H1 (cell line): ENCODE data around the gene NRP2. TPM values are rescaled to one million over a fixed set of nuclear protein-coding genes. Genes with fewer than 3 reads are reported as not detected.
A peak's percentile ranks its signal among the peaks of the same experiment; 100 is the strongest.

ENCODE experiments used
- CTCF ChIA-PET: fragments of 300-600 bp; sonication (Branson Sonifier 250); formaldehyde crosslinking; loops from one replicate; lab custom pipeline; 2021; ENCODE audit not compliant: partially characterized antibody; lab: Charles Lee
- POLR2A ChIA-PET: fragments of 300-600 bp; sonication (Branson Sonifier 250); formaldehyde crosslinking; loops from one replicate; lab custom pipeline; 2021; ENCODE audit warnings: inconsistent platforms; ENCODE audit not compliant: partially characterized antibody; lab: Charles Lee
- DNase-seq, 2 experiments: peaks; one replicate each; pipeline versions ENCODE4 v3.0.0 to v3.0.0-alpha.2; 2010 to 2022; ENCODE audit warnings: low spot score in 2 of 2, low read depth in 1 of 2, mixed read lengths in 1 of 2
- FAIRE-seq: peaks from 2 replicates; lab custom pipeline; 2011; peaks lifted over from hg19 to GRCh38; lab: Jason Lieb, UNC
- H2AFZ ChIP-seq: 2 replicates; pipeline ENCODE4 v1.8.1; 2012; ENCODE audit warnings: low read length, inconsistent platforms
- H2AK5ac ChIP-seq: 2 replicates; pipeline ENCODE4 v1.6.1; 2013; ENCODE audit warnings: low read depth, low read length
- H2BK120ac ChIP-seq: replicated peaks from 2 replicates; pipeline ENCODE3; 2013; ENCODE audit warnings: low read depth, low read length, inconsistent platforms
- H2BK12ac ChIP-seq: 2 replicates; pipeline ENCODE4 v1.6.1; 2013; ENCODE audit warnings: low read depth, low read length
- H2BK15ac ChIP-seq: 2 replicates; pipeline ENCODE4 v1.6.1; 2013; ENCODE audit warnings: low read length
- H2BK20ac ChIP-seq: 2 replicates; pipeline ENCODE4 v1.6.1; 2013; ENCODE audit warnings: low read length
- H2BK5ac ChIP-seq: 2 replicates; pipeline ENCODE4 v1.6.1; 2013; ENCODE audit warnings: low read depth, low read length
- H3K14ac ChIP-seq: 2 replicates; pipeline ENCODE4 v1.6.1; 2013; ENCODE audit warnings: inconsistent platforms; ENCODE audit not compliant: insufficient read length
- H3K18ac ChIP-seq: 2 replicates; pipeline ENCODE4 v1.6.1; 2013; ENCODE audit warnings: low read length; ENCODE audit errors: extremely low read depth
- H3K23ac ChIP-seq: 2 replicates; pipeline ENCODE4 v1.6.1; 2013; ENCODE audit warnings: inconsistent platforms; ENCODE audit not compliant: insufficient read length
- H3K23me2 ChIP-seq: 2 replicates; pipeline ENCODE4 v1.6.1; 2013; ENCODE audit warnings: low read depth, low read length
- H3K27ac ChIP-seq: 2 replicates; pipeline ENCODE4 v1.6.1; 2011; ENCODE audit warnings: low read depth, low read length, inconsistent platforms
- H3K27me3 ChIP-seq, 4 experiments: replicated peaks in 1 of 4; 1 replicate in 1 of 4; 2 replicates in 3 of 4; pipeline versions ENCODE4 v1.6.1 to v1.8.1; 2011 to 2013; ENCODE audit warnings: low read length in 3 of 4, mild to moderate bottlenecking in 3 of 4, inconsistent platforms in 2 of 4, mixed read lengths in 2 of 4, moderate library complexity in 1 of 4; ENCODE audit not compliant: control insufficient read depth in 3 of 4, insufficient read depth in 3 of 4; ENCODE audit errors: extremely low read depth in 1 of 4
- H3K36me3 ChIP-seq, 4 experiments: 2 replicates each; pipeline versions ENCODE4 v1.6.1 to v1.8.1; 2011 to 2013; ENCODE audit warnings: mild to moderate bottlenecking in 4 of 4, low read length in 3 of 4, moderate library complexity in 2 of 4, control low read depth in 1 of 4, inconsistent platforms in 1 of 4; ENCODE audit not compliant: insufficient read depth in 4 of 4, control insufficient read depth in 2 of 4
- H3K4ac ChIP-seq: replicated peaks from 2 replicates; pipeline ENCODE3; 2013; ENCODE audit warnings: low read length, low read depth, mixed read lengths, inconsistent platforms; ENCODE audit not compliant: insufficient read length
- H3K4me1 ChIP-seq, 4 experiments: replicated peaks in 1 of 4; 1 replicate in 1 of 4; 2 replicates in 3 of 4; pipeline versions ENCODE4 v1.6.1 to v1.8.1; 2011 to 2013; ENCODE audit warnings: low read length in 3 of 4, inconsistent platforms in 2 of 4, mixed read lengths in 1 of 4; ENCODE audit not compliant: insufficient read depth in 4 of 4, control insufficient read depth in 3 of 4
- H3K4me2 ChIP-seq, 2 experiments: 2 replicates each; pipeline versions ENCODE4 v1.6.1 to v1.8.1; 2011 to 2013; ENCODE audit warnings: low read depth in 2 of 2, low read length in 2 of 2, control low read depth in 1 of 2, inconsistent platforms in 1 of 2, mild to moderate bottlenecking in 1 of 2; ENCODE audit not compliant: insufficient read depth in 1 of 2
- H3K4me3 ChIP-seq, 4 experiments: fragments of 200-600, 300-600 bp in 1 of 4; sonication (generic), shearing (Covaris generic), sonication (Bioruptor Twin) in 1 of 4; 2 replicates each; pipeline versions ENCODE4 v1.5.1 to v1.8.1; 2011 to 2016; ENCODE audit warnings: low read length in 4 of 4, low read depth in 3 of 4, control low read depth in 2 of 4, inconsistent platforms in 2 of 4, mild to moderate bottlenecking in 2 of 4, mixed read lengths in 1 of 4, moderate library complexity in 1 of 4; ENCODE audit not compliant: insufficient read depth in 2 of 4; ENCODE audit errors: extremely low read depth in 1 of 4
- H3K56ac ChIP-seq: replicated peaks from 2 replicates; pipeline ENCODE3; 2013; ENCODE audit warnings: low read depth, mild to moderate bottlenecking, mixed read lengths, low read length, inconsistent platforms; ENCODE audit not compliant: insufficient read length
- H3K79me1 ChIP-seq: 2 replicates; pipeline ENCODE4 v1.6.1; 2013; ENCODE audit warnings: low read depth, low read length, control low read depth
- H3K79me2 ChIP-seq, 2 experiments: 2 replicates each; pipeline versions ENCODE4 v1.6.1 to v1.8.1; 2012 to 2013; ENCODE audit warnings: low read length in 2 of 2, mild to moderate bottlenecking in 2 of 2, inconsistent platforms in 1 of 2; ENCODE audit not compliant: insufficient read depth in 2 of 2, control insufficient read depth in 1 of 2
- H3K9ac ChIP-seq, 4 experiments: replicated peaks in 1 of 4; 1 replicate in 1 of 4; 2 replicates in 3 of 4; pipeline versions ENCODE4 v1.6.1 to v1.8.1; 2011 to 2013; ENCODE audit warnings: low read depth in 3 of 4, low read length in 3 of 4, control low read depth in 2 of 4, mild to moderate bottlenecking in 2 of 4, moderate library complexity in 2 of 4, inconsistent platforms in 1 of 4; ENCODE audit errors: extremely low read depth in 1 of 4
- H3K9me3 ChIP-seq, 2 experiments: 2 replicates each; pipeline versions ENCODE4 v1.6.1 to v1.8.1; 2012 to 2013; ENCODE audit warnings: mild to moderate bottlenecking in 2 of 2, moderate library complexity in 2 of 2, control low read depth in 1 of 2, inconsistent platforms in 1 of 2, low read depth in 1 of 2, low read length in 1 of 2, mixed read lengths in 1 of 2; ENCODE audit not compliant: insufficient read depth in 2 of 2
- H4K20me1 ChIP-seq, 2 experiments: replicated peaks in 1 of 2; 2 replicates each; pipeline versions ENCODE3 to v1.8.1; 2011 to 2013; ENCODE audit warnings: inconsistent platforms in 2 of 2, low read length in 2 of 2, mild to moderate bottlenecking in 1 of 2; ENCODE audit not compliant: insufficient read depth in 2 of 2, control insufficient read depth in 1 of 2
- H4K5ac ChIP-seq: 2 replicates; pipeline ENCODE4 v1.6.1; 2013; ENCODE audit warnings: low read length, low read depth, mixed read lengths, inconsistent platforms; ENCODE audit not compliant: insufficient read length
- H4K8ac ChIP-seq: 2 replicates; pipeline ENCODE4 v1.8.0; 2013; ENCODE audit warnings: mild to moderate bottlenecking, moderate library complexity, low read length, inconsistent platforms; ENCODE audit not compliant: insufficient read depth; ENCODE audit errors: extremely low read depth
- H4K91ac ChIP-seq: replicated peaks from 2 replicates; pipeline ENCODE3; 2013; ENCODE audit warnings: low read length, mixed read lengths, inconsistent platforms; ENCODE audit not compliant: insufficient read length
- ASH2L ChIP-seq: fragments of 200-600, 300-600 bp; sonication (generic); IDR thresholded peaks from one replicate; pipeline ENCODE4 v1.7.1; 2017; ENCODE audit warnings: low read length
- ATF3 ChIP-seq: IDR thresholded peaks from 2 replicates; pipeline ENCODE4 v1.6.1; 2011; ENCODE audit warnings: low read depth, mild to moderate bottlenecking, low read length; ENCODE audit not compliant: insufficient read depth
- BACH1 ChIP-seq: IDR thresholded peaks from 2 replicates; pipeline ENCODE4 v1.6.1; 2012; ENCODE audit warnings: low read length, improper control_type of control experiment
- BRCA1 ChIP-seq: IDR thresholded peaks from 2 replicates; pipeline ENCODE4 v1.6.1; 2012; ENCODE audit warnings: low read depth, low read length, improper control_type of control experiment
- CEBPB ChIP-seq: IDR thresholded peaks from 2 replicates; pipeline ENCODE4 v1.6.1; 2012; ENCODE audit warnings: low read depth, low read length
- E2F6 ChIP-seq: IDR thresholded peaks from 2 replicates; pipeline ENCODE4 v1.6.1; 2012; ENCODE audit warnings: inconsistent platforms
- MAX ChIP-seq: IDR thresholded peaks from 2 replicates; pipeline ENCODE4 v1.6.1; 2012; ENCODE audit warnings: inconsistent platforms
- PHF8 ChIP-seq: fragments of 200-600 bp; sonication (generic); conservative IDR thresholded peaks from 2 replicates; pipeline ENCODE4 v1.7.1; 2012; ENCODE audit warnings: low read depth, mild to moderate bottlenecking, inconsistent platforms, low read length, moderate library complexity
- POLR2A ChIP-seq, 2 experiments: IDR thresholded peaks; 1 replicate in 1 of 2; 2 replicates in 1 of 2; pipeline ENCODE4 v1.6.1; 2011; ENCODE audit warnings: low read depth in 2 of 2, low read length in 2 of 2, mild to moderate bottlenecking in 2 of 2; ENCODE audit errors: control extremely low read depth in 1 of 2
- RBBP5 ChIP-seq: IDR thresholded peaks from 2 replicates; pipeline ENCODE4 v1.7.1; 2012; ENCODE audit warnings: low read depth, mild to moderate bottlenecking, inconsistent platforms, low read length, moderate library complexity, borderline replicate concordance
- SIN3A ChIP-seq, 2 experiments: IDR thresholded peaks in 1 of 2; conservative IDR thresholded peaks in 1 of 2; 2 replicates each; pipeline ENCODE4 v1.6.1; 2011 to 2012; ENCODE audit warnings: low read length in 2 of 2, improper control_type of control experiment in 1 of 2, low read depth in 1 of 2, mild to moderate bottlenecking in 1 of 2
- TBP ChIP-seq: IDR thresholded peaks from 2 replicates; pipeline ENCODE4 v1.6.1; 2011; ENCODE audit warnings: low read depth, low read length, improper control_type of control experiment
- ZNF274 ChIP-seq: IDR thresholded peaks from 2 replicates; pipeline ENCODE4 v1.7.0; 2012; ENCODE audit warnings: low read length, borderline replicate concordance; ENCODE audit errors: extremely low read depth
- WGBS, 2 experiments: shearing (Covaris generic) in 1 of 2; methylation state at CpG; one replicate each; pipeline versions ENCODE4 v1.1.6 to v1.1.7; 2013 to 2015; ENCODE audit warnings: low lambda C conversion rate in 2 of 2, mixed read lengths in 2 of 2, inconsistent platforms in 1 of 2, low coverage in 1 of 2, missing lambda C conversion rate in 1 of 2; ENCODE audit not compliant: insufficient replicate concordance in 2 of 2, insufficient coverage in 1 of 2, insufficient read length in 1 of 2; ENCODE audit errors: extremely low coverage in 1 of 2, missing lambda C conversion rate in 1 of 2; 5-methylcytosine and 5-hydroxymethylcytosine counted together
- polyA plus RNA-seq, 7 experiments: library from polyadenylated mRNA; depleted of rRNA in 3 of 7; stranded (reverse) in 5 of 7; unstranded in 2 of 7; fragments of >200 nt in 5 of 7; fragments of 200-250 nt in 2 of 7; gene quantifications; 1 replicate in 5 of 7; 2 replicates in 1 of 7; 4 replicates in 1 of 7; pipeline versions ENCODE4 v1.2.1 to v1.2.3, GENCODE V29; 2011 to 2013; ENCODE audit warnings: missing spikeins in 2 of 7, mixed read lengths in 2 of 7
- total RNA-seq: library from RNA; stranded (reverse); fragmentation: NEBNext Ultra II Directional; extraction: Animal tissue kit (Norgen Biotek cat#: 25700); gene quantifications from 2 replicates; pipeline ENCODE4 v1.2.1, GENCODE V29; 2021

Gene NRP2
- total and polyA plus RNA-seq, 2 of the 8 experiments (the other 6 are each of a cell fraction or from before 2014, with no cell fraction given) = 32.0 to 37.8 TPM

- Histone ChIP-seq H4K20me1 (no peaks in the 10 kb centered on the region), H2AK5ac (no peak overlapping the region), H4K5ac (no peak overlapping the region), H3K23ac (no peak overlapping the region), H2BK20ac (no peak overlapping the region), H2BK15ac (no peak overlapping the region), H3K27me3 (peaks cover 0 to 25% (median 16%) of the 10 kb centered on the region in 4 experiments; a peak in 5 of 7 replicates), H3K9ac (no peak overlapping the region), H3K14ac (no peak overlapping the region), H4K91ac (no peak overlapping the region), H3K9me3 (no peaks in the 10 kb centered on the region), H2BK5ac (no peak overlapping the region), H3K4me3 (no peak overlapping the region), H3K4me1 (peaks cover 9 to 15% (median 12%) of the 10 kb centered on the region in 4 experiments), H3K23me2 (peaks cover 14% of the 10 kb centered on the region; the same call in 1 of the 2 replicates), H4K8ac (no peak overlapping the region), H3K27ac (no peak overlapping the region), H2BK120ac (no peak overlapping the region), H3K79me2 (peaks cover 0 to 51% of the 10 kb centered on the region in 2 experiments; a peak in 2 of 4 replicates), H3K4me2 (no peak overlapping the region), H3K36me3 (no peaks in the 10 kb centered on the region), H2AFZ (no peak overlapping the region), H3K56ac (no peak overlapping the region), H3K79me1 (peaks cover 4% of the 10 kb centered on the region; the same call in 1 of the 2 replicates), H2BK12ac (no peak overlapping the region), H3K4ac (no peak overlapping the region), H3K18ac (no peak overlapping the region)
- ChIA-PET CTCF (interaction anchor here (0.9 to 4.1 kb wide), 2 partner anchors 14 to 31 kb away, joined by 3 to 21 read pairs; no protein-coding TSS in a partner anchor), POLR2A (no interaction called here)
- WGBS, 2 experiments = 78% methylated on average over 9 of the region's 9 CpGs; no CpG with 5 or more reads in 1 of the 2 experiments
- DNase-seq (peak in 1 of 2 experiments; percentile 33), FAIRE-seq (no peak)
- TF ChIP-seq BACH1 (no peak), E2F6 (peak; percentile 99), ASH2L (no peak), POLR2A (IDR thresholded peaks at IDR 0.05; ENCODE audit: control extremely low read depth in 1 of 2, low read depth in 2 of 2, low read length in 2 of 2) (no peak), CEBPB (no peak), ATF3 (no peak), PHF8 (no peak), BRCA1 (no peak), RBBP5 (no peak), SIN3A (conservative IDR thresholded peaks at IDR 0.05 in 1 of 2, IDR thresholded peaks at IDR 0.05 in 1 of 2; ENCODE audit: low read depth in 1 of 2, low read length in 2 of 2) (no peak), MAX (peak; percentile 97), ZNF274 (no peak), TBP (no peak)
These were observed 7.5 kb downstream of the NRP2 start for GRCh38 chr2:205689820-205690219.
